Motor neuron (in vitro differentiated cells): ENCODE results near the gene FKBP14. TPM values are rescaled to one million over a fixed set of nuclear protein-coding genes. Genes with fewer than 3 reads are reported as not detected.
"Not testable (repeated sequence)": the region's sequence is repeated elsewhere in the genome, so short reads cannot be mapped to it uniquely, and the experiment has no call there.

Experiments used
- ATAC-seq, 8 experiments: fragments of 200-7000 bp; cut with Tn5 transposase; replicated peaks in 6 of 8; 2 replicates each; pipeline ENCODE4 v1.8.0; 2021; ENCODE audit warnings: mild to moderate bottlenecking in 8 of 8, moderate library complexity in 8 of 8
- H3K27ac ChIP-seq, 2 donors: fragments of 250-450 bp; sonication (Bioruptor Pico); 2 replicates each; pipeline ENCODE4 v1.9.0; 2021; ENCODE audit warnings: antibody characterized with exemption in 2 of 2, mild to moderate bottlenecking in 2 of 2, moderate library complexity in 1 of 2
- H3K4me1 ChIP-seq, 2 donors: fragments of 250-450 bp; sonication (Bioruptor Pico); replicated peaks in 1 of 2; 2 replicates each; pipeline ENCODE4 v1.6.1; 2021; ENCODE audit warnings: antibody characterized with exemption in 2 of 2, mild to moderate bottlenecking in 2 of 2, moderate library complexity in 1 of 2
- H3K4me3 ChIP-seq, 5 donors: fragments of 250-450 bp; sonication (Bioruptor Pico); 2 replicates each; pipeline ENCODE4 v1.9.0; 2021; ENCODE audit warnings: antibody characterized with exemption in 5 of 5, mild to moderate bottlenecking in 5 of 5, moderate library complexity in 4 of 5
- WGBS, 10 experiments: fragments of 450-650 bp; shearing (Covaris generic); methylation state at CpG; one replicate each; pipeline ENCODE4 v1.0.0; 2022; 5-methylcytosine and 5-hydroxymethylcytosine counted together
- in situ Hi-C, 9 experiments: fragments of 400-800 bp; cut with MboI; loops; one replicate each; pipeline ENCODE4 v1.15.0; 2021; ENCODE audit warnings: low sequenced_read_pairs in 9 of 9, low pct_unique_long_range_greater_than_20kb in 2 of 9; ENCODE audit not compliant: unreplicated experiment in 9 of 9
- total RNA-seq, 8 experiments: library from RNA; unstranded; fragments of 300-600 nt; gene quantifications; 2 replicates each; pipeline versions ENCODE4 v1.2.3 to v1.2.4, GENCODE V29; 2022

FKBP14 gene
- total RNA-seq, 8 experiments from 2014 or later: 5.1 to 39.3 (median 18.5) TPM

DNA sequence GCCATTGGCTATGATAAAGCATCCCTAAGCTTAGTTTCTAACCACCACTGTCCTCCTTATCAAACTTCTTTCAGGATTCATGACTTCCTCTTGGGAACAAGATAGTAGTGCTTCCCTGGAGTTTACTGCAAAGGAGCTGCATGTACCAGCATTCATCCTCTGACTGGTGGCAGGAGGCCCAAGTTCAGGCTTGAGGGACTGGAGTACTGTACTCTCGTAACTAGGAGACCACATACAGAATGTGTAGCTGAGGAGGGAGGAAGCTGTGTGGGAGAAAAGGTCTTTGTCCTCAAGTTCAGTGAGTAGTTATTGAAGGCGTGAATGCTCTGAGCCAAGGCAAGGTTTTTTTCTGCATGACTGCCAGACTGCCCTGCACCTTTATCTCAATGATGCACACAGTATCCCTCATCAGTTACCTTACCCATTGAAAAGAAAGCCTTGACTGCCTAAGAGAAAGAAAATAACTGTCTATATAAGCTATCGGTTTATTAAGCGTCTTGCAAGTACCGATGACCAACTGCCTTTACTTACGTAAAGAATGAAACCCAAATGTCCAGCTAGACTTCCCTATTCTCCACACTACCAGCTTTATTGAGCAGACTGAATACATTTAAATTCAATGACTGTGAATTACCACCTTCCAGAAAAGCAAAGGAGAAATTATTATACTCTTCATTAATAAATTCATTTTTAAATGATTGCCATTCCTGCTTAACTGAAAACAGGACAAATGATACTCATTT lies 49.7 kb downstream of the FKBP14 start:
- Histone ChIP-seq H3K27ac (no peak overlapping the region), H3K4me1 (peaks cover 15 to 19% of the 10 kb centered on the region in 2 donors), H3K4me3 (no peak overlapping the region)
- ATAC-seq: peak in 5 of 8 experiments; percentile 97 to 99 (median 98)
- WGBS, 10 experiments: 9 to 100% (median 53%) methylated on average over 2 to 6 of the region's 6 CpGs
- in situ Hi-C loops: no loop called here

GRCh38 chr7:29976266-29976665 lies 50.2 kb downstream of the FKBP14 start:
- no peak for ATAC-seq
- WGBS, 10 experiments: 46 to 100% (median 78%) methylated on average over 1 to 4 of the region's 4 CpGs; no CpG with 5 or more reads in 2 of the 10 experiments
- Histone ChIP-seq H3K4me1 (peaks cover 15 to 19% of the 10 kb centered on the region in 2 donors), H3K27ac (no peak overlapping the region), H3K4me3 (no peak overlapping the region)
- in situ Hi-C loops: no loop called here

GRCh38 chr7:29975561-29975960 lies 50.9 kb downstream of the FKBP14 start:
- 80 to 100% (median 94%) methylated on average over 1 of the region's 1 CpG; no CpG with 5 or more reads in 4 of the 10 experiments for WGBS, 10 experiments
- in situ Hi-C loops: no loop called here
- ATAC-seq: no peak
- no peak overlapping the region for H3K4me3 ChIP-seq
- H3K4me1 ChIP-seq: peaks cover 15 to 19% of the 10 kb centered on the region in 2 donors
- no peak overlapping the region for H3K27ac ChIP-seq

- no peak for ATAC-seq
- Histone ChIP-seq H3K27ac (no peak overlapping the region), H3K4me3 (no peak overlapping the region), H3K4me1 (peaks cover 25 to 31% of the 10 kb centered on the region in 2 donors)
- in situ Hi-C loops: no loop called here
- WGBS, 10 experiments: 62 to 100% (median 98%) methylated on average over 1 to 3 of the region's 3 CpGs
Observed at GRCh38 chr7:29974286-29974685, 52.2 kb downstream of the FKBP14 start.

DNA sequence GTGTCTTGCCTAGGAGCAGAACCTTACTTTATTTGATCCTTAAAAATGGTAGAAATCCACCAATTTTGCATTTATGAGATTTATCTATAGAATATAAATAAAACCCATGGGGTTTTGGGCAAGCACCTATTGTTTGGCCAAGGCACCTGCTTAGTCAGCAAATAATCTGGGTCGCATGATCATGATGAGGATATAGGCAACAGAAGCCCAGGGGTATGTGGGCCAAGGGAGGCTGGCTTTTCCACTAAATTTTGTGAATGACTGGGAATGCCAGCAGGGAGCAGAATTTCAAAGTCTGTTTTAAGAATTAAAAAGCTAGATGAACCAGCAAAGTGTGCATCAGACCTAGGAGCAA lies 54.2 kb downstream of the FKBP14 start:
- WGBS, 10 experiments: 83 to 100% (median 100%) methylated on average over 1 of the region's 1 CpG; no CpG with 5 or more reads in 4 of the 10 experiments
- Histone ChIP-seq H3K4me3 (no peak overlapping the region), H3K4me1 (peaks cover 31 to 34% of the 10 kb centered on the region in 2 donors), H3K27ac (no peak overlapping the region)
- in situ Hi-C loops: no loop called here
- no peak for ATAC-seq

DNA sequence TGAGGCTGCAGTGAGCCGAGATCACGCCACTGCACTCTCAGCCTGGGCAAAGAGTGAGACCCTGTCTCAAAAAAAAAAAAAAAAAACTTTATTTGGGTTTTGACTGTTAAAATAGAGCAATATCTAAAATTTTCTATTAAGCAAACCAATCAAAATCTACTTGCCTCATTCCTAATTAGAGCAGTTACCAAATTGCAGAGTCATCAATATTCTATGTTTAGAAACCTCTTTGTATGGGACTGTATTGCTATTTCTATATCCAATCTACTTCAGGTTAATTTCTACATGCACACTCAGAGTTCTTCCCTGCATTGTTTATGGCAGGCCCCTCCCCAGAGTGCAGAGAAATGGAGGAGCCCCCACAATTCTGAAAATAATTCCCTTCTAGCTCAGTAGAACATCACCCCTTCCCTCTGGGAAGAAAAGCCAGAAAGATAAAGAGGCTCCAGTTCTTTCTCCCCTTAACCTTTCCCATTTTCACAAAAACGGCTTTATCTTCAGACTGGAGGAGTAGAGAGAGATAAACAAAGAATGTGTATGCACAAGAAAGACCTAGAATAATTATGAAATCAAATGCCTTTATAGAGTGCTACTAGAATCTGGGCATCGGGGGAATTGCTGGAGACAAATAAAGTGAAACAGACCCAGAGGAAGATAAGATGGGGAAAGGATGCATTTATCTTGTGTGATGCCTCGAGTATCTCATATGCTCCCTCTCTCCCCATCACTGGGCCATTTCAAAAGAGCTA lies 54.8 kb downstream of the FKBP14 start:
- 50 to 97% (median 89%) methylated on average over 2 to 5 of the region's 5 CpGs; no CpG with 5 or more reads in 1 of the 10 experiments for WGBS, 10 experiments
- Histone ChIP-seq H3K27ac (no peak overlapping the region), H3K4me1 (peaks cover 30 to 31% of the 10 kb centered on the region in 2 donors), H3K4me3 (no peak overlapping the region)
- ATAC-seq: no peak
- in situ Hi-C loops: no loop called here

DNA sequence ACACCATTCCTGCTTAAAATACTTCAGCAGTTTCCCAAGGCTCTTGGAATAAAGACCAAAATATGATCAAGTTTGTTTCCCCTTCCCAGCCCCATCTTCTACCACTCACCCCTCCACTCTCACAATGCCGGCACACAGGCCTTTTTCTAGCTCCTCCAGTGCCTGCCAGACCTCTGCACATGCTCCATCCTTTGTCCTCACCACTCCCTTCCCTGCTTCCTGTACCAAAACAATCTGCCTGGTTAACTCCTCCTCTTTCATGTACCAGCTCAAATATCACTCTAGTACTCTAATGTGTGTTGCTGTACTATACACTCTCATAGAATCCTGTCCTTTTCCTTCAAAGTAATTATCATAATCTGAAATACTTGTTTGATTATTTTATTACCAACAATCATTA lies 56.3 kb downstream of the FKBP14 start:
- 43 to 100% (median 60%) methylated on average over 1 of the region's 1 CpG; no CpG with 5 or more reads in 4 of the 10 experiments for whole genome bisulfite sequencing, 10 experiments
- Histone ChIP-seq H3K4me3 (no peak overlapping the region), H3K4me1 (peaks cover 19% of the 10 kb centered on the region in 2 donors), H3K27ac (no peak overlapping the region)
- ATAC-seq: peak in 6 of 8 experiments; percentile 17 to 62 (median 40)
- in situ Hi-C loops: no loop called here

DNA sequence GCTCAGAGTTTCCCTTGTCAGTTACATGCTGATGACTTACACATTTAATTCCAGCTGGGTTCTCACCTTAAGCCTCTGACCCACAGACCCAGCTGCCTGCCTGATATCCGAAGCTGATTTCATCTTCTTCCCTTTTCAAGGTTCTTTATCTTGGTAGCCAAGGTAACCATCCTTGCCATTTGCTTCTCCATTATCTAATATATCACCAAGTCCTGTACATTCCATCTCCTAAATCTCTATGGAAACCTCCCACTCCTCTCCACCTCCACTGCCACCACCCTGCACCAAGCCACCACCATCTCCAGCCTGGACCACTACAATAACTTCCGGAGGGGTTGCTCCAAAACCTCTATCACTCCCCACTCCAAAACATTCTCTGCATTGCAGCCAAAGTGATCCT lies 56.8 kb downstream of the FKBP14 start:
- Histone ChIP-seq H3K27ac (peak overlapping the region in 1 of 2 donors; percentile 39), H3K4me1 (peaks cover 19% of the 10 kb centered on the region in 2 donors), H3K4me3 (no peak overlapping the region)
- 0 to 100% (median 71%) methylated on average over 1 to 2 of the region's 2 CpGs; no CpG with 5 or more reads in 1 of the 10 experiments for WGBS, 10 experiments
- in situ Hi-C loops: no loop called here
- ATAC-seq: peak in 3 of 8 experiments; percentile 36 to 53 (median 38)

GRCh38 chr7:29968683-29969395 lies 57.7 kb downstream of the FKBP14 start:
- WGBS, 10 experiments: 57 to 100% (median 91%) methylated on average over 1 to 11 of the region's 12 CpGs
- H3K4me3 ChIP-seq: no peak overlapping the region
- in situ Hi-C loops: no loop called here
- peak overlapping the region in 1 of 2 donors; percentile 39 for H3K27ac ChIP-seq
- peak in 1 of 8 experiments; percentile 18 for ATAC-seq
- H3K4me1 ChIP-seq: peaks cover 19% of the 10 kb centered on the region in 2 donors

DNA sequence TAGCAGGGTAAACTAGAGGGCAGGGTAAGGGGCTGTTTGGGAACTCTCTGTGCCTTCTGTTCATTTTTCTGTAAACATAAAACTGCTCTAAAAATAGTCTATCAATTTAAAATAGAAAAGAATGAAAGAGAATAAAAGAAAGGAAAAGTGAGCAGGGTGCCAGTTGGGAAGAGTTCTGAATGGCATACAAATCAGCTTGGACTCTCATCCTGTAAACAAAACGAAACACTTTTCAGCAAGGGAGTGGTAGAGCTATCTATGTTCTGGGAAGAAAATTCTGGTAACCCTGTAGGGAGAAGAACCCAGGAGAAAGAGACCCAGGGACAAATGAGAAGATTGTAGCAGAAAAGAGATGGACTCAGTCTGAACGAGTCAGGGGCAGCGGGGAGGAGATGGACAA lies 61.5 kb downstream of the FKBP14 start:
- WGBS, 10 experiments: 17 to 100% (median 75%) methylated on average over 1 to 3 of the region's 3 CpGs; no CpG with 5 or more reads in 1 of the 10 experiments
- Histone ChIP-seq H3K27ac (no peak overlapping the region), H3K4me1 (peaks cover 14% of the 10 kb centered on the region in 2 donors), H3K4me3 (no peak overlapping the region)
- ATAC-seq: no peak
- in situ Hi-C loops: no loop called here

DNA sequence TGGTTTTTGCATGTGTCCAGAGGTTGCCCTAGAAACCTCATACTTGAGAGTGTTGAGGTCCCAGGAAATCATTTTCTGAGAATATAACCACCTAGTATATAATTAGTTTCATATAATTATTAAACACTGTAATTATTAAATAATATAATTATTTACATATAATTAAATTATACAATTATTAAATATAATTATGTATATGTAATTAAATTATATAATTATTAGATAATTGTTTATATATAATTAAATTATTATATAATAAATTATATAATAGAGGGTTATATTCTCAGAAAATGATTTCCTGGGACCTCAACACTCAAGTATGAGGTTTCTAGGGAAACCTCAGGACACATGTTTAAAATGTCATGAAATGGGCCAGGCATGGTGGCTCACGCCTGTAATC lies 64.5 kb downstream of the FKBP14 start:
- ATAC-seq: no peak
- Histone ChIP-seq H3K27ac (no peak overlapping the region), H3K4me3 (no peak overlapping the region), H3K4me1 (peaks cover 0 to 14% of the 10 kb centered on the region in 2 donors)
- in situ Hi-C loops: no loop called here
- WGBS, 10 experiments: 80 to 100% (median 100%) methylated on average over 1 of the region's 1 CpG; no CpG with 5 or more reads in 5 of the 10 experiments

GRCh38 chr7:29961611-29962010 lies 64.9 kb downstream of the FKBP14 start:
- ATAC-seq, H3K27ac ChIP-seq, H3K4me3 ChIP-seq, in situ Hi-C loops: not testable (repeated sequence)
- peaks cover 2 to 14% of the 10 kb centered on the region in 2 donors for H3K4me1 ChIP-seq
- 100% methylated on average over 1 of the region's 19 CpGs; no CpG with 5 or more reads in 9 of the 10 experiments for WGBS, 10 experiments
